ENCODE measurements around the gene LGALS12. TPM values are rescaled to one million over a fixed set of nuclear protein-coding genes. Genes with fewer than 3 reads are reported as not detected.

Gene LGALS12
- total RNA-seq, 4 donors from 2014 or later = 0.47 to 2.0 TPM; not detected in 2

DNA sequence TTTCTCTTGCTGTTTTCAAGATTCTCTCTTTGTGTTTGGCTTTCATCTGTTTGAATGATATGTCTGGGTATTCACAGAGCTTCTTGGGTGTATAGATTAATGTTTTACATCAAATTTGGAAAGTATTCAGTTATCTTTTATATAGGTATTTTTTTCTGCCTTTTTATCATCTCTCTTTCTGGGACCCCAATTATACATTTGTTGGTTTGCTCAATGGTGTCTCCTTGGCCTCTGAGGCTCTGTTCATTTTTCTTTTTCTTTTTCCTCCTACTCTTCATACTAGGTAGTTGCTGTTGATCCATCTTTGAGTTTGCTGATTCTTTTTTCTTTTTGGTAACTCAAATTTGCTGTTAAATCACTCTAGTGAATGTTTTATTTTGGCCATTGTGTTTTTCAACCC, 29.3 kb upstream of the LGALS12 start:
- no peak for ATAC-seq

DNA sequence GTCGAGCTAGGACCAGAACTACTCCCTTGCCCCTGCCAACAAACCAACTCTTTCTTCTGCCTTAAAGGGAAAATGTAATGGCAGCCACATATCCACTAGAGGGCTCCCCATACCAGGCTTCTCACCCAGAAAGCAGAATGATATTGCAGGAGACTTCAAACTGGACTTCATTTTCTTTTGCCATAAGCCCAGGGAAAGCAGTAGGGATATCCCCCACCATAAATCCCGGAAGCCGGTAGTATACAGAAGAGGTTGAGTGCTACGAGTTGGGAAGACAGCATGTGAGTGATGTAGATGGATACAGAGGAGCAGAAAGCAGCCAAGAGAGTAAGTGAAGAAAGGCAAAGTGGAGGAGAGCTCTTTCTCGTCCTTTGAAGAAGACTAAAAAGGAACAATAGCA, 27.0 kb upstream of the LGALS12 start:
- H3K4me1 ChIP-seq = peaks cover 0 to 12% (median 3%) of the 10 kb centered on the region in 3 donors
- no peaks in the 10 kb centered on the region for H3K36me3 ChIP-seq
- H3K27ac ChIP-seq = peak overlapping the region in 2 of 4 donors; percentile 41 to 55
- no peaks in the 10 kb centered on the region for H3K27me3 ChIP-seq
- 7% methylated on average over 5 of the region's 5 CpGs for WGBS, 2 donors (ENCODE audit: low coverage in 1 of 2)
- ATAC-seq = peak; percentile 76
- TF ChIP-seq, protein P1, sequence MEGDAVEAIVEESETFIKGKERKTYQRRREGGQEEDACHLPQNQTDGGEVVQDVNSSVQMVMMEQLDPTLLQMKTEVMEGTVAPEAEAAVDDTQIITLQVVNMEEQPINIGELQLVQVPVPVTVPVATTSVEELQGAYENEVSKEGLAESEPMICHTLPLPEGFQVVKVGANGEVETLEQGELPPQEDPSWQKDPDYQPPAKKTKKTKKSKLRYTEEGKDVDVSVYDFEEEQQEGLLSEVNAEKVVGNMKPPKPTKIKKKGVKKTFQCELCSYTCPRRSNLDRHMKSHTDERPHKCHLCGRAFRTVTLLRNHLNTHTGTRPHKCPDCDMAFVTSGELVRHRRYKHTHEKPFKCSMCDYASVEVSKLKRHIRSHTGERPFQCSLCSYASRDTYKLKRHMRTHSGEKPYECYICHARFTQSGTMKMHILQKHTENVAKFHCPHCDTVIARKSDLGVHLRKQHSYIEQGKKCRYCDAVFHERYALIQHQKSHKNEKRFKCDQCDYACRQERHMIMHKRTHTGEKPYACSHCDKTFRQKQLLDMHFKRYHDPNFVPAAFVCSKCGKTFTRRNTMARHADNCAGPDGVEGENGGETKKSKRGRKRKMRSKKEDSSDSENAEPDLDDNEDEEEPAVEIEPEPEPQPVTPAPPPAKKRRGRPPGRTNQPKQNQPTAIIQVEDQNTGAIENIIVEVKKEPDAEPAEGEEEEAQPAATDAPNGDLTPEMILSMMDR (IDR thresholded peaks at IDR 0.05) = peak; percentile 86 to 96 (median 94)
- TF ChIP-seq POLR2AphosphoS5 (IDR thresholded peaks at IDR 0.05) (peak; percentile 36), EP300 (IDR thresholded peaks at IDR 0.05) (no peak), POLR2A (IDR thresholded peaks at IDR 0.05) (no peak)
- no peak overlapping the region for H3K4me3 ChIP-seq
- H3K9me3 ChIP-seq = no peaks in the 10 kb centered on the region

More for the DNA sequence above, 29.3 kb upstream of the LGALS12 start:
- Histone ChIP-seq H3K36me3 (no peaks in the 10 kb centered on the region), H3K27me3 (no peaks in the 10 kb centered on the region), H3K4me1 (peaks cover 0 to 12% (median 3%) of the 10 kb centered on the region in 3 donors), H3K27ac (no peak overlapping the region), H3K9me3 (no peaks in the 10 kb centered on the region), H3K4me3 (no peak overlapping the region)
- TF ChIP-seq POLR2A (IDR thresholded peaks at IDR 0.05) = no peak
- TF ChIP-seq, protein P1 (IDR thresholded peaks at IDR 0.05) = no peak

DNA sequence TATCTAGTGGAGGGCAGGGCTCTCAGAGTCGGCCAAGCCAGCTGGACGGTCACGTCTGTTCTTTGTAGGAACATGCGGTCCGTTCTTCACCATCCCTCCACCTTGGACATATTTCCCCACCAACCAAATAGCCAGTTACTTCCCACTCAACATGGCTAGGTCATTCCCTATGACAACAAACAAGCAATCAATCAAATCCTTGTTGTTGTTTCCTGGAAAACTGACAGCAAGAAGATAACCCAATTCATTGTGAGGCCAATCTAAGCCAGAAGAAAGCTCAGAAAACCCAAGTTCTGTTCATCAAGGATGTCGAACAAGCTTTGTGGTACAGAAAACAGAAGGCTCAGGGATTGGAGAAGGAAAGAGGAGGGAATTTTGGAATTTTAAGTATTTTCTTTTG, 25.8 kb upstream of the LGALS12 start:
- Histone ChIP-seq H3K27ac (no peak overlapping the region), H3K4me3 (no peak overlapping the region), H3K36me3 (no peaks in the 10 kb centered on the region), H3K9me3 (peaks cover 0 to under 1% (median 0%) of the 10 kb centered on the region in 3 donors), H3K27me3 (no peaks in the 10 kb centered on the region), H3K4me1 (peaks cover 0 to 12% (median 3%) of the 10 kb centered on the region in 3 donors)
- ATAC-seq = no peak
- TF ChIP-seq, protein P1 (IDR thresholded peaks at IDR 0.05) = no peak
- no peak for TF ChIP-seq EP300 (IDR thresholded peaks at IDR 0.05)
- no peak for TF ChIP-seq POLR2A (IDR thresholded peaks at IDR 0.05)
- no peak for TF ChIP-seq POLR2AphosphoS5 (IDR thresholded peaks at IDR 0.05)
- WGBS, 2 donors (ENCODE audit: low coverage in 1 of 2) = 73 to 85% methylated on average over 3 to 6 of the region's 6 CpGs

DNA sequence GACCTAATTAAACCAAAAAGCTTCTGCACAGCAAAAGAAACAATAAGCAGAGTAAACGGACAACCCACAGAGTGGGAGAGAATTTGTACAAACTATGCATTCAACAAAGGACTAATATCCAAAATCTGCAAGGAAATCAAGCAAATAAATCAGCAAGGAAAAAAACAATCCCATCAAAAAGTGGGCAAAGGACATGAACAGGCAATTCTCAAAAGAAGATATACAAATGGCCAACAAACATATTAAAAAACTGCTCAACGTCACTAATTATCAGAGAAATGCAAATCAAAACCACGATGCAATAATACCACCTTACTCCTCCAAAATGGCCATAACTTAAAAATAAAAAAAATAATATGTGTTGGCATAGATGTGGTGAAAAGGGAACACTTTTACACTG, 20.1 kb upstream of the LGALS12 start:
- Histone ChIP-seq H3K36me3 (no peaks in the 10 kb centered on the region), H3K27ac (no peak overlapping the region), H3K9me3 (peaks cover 0 to 7% (median 0%) of the 10 kb centered on the region in 3 donors), H3K4me3 (no peak overlapping the region), H3K27me3 (no peaks in the 10 kb centered on the region), H3K4me1 (peaks cover 5 to 22% (median 8%) of the 10 kb centered on the region in 3 donors)
- WGBS, 2 donors (ENCODE audit: low coverage in 1 of 2) = 85 to 88% methylated on average over 3 of the region's 3 CpGs
- ATAC-seq = no peak
- TF ChIP-seq EP300 (IDR thresholded peaks at IDR 0.05) (no peak), POLR2A (IDR thresholded peaks at IDR 0.05) (no peak), POLR2AphosphoS5 (IDR thresholded peaks at IDR 0.05) (no peak)
- TF ChIP-seq, protein P1 (IDR thresholded peaks at IDR 0.05) = no peak

DNA sequence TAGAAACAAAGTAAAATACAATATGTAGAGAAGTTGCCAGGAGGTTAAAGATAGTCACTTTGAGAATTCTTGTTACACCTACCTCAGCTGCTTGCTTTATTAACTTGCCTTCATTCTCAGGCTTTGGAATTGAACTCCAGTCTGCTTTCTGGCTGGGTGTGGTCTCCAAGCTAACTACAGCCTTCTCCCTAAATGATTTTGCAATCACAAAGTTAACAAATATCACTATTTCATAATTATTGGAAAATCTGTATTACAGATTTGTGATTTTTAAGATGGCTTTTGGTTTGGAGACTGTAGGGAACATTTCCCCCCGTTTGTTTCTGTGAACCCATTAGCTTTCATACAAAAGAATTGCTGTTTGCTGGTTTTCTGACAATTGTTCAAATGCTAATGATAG, 17.1 kb upstream of the LGALS12 start:
- TF ChIP-seq POLR2AphosphoS5 (IDR thresholded peaks at IDR 0.05) (no peak), POLR2A (IDR thresholded peaks at IDR 0.05) (no peak), EP300 (IDR thresholded peaks at IDR 0.05) (no peak)
- TF ChIP-seq, protein P1 (IDR thresholded peaks at IDR 0.05) = no peak
- no peaks in the 10 kb centered on the region for H3K36me3 ChIP-seq
- 30 to 50% methylated on average over 1 of the region's 1 CpG for WGBS, 2 donors (ENCODE audit: low coverage in 1 of 2)
- peak overlapping the region in 2 of 4 donors; percentile 89 to 91 for H3K27ac ChIP-seq
- ATAC-seq = no peak
- H3K27me3 ChIP-seq = no peaks in the 10 kb centered on the region
- peaks cover 7 to 38% (median 11%) of the 10 kb centered on the region in 3 donors for H3K4me1 ChIP-seq
- H3K9me3 ChIP-seq = peaks cover 0 to 7% (median 0%) of the 10 kb centered on the region in 3 donors
- H3K4me3 ChIP-seq = no peak overlapping the region

Data from gastroesophageal sphincter (tissue), 4 donors.